Measurements from ENCODE around the gene BTBD16. TPM values are rescaled to one million over a fixed set of nuclear protein-coding genes. Genes with fewer than 3 reads are reported as not detected.

The BTBD16 gene
- total RNA-seq, 1 donor from 2014 or later, result not detected

DNA sequence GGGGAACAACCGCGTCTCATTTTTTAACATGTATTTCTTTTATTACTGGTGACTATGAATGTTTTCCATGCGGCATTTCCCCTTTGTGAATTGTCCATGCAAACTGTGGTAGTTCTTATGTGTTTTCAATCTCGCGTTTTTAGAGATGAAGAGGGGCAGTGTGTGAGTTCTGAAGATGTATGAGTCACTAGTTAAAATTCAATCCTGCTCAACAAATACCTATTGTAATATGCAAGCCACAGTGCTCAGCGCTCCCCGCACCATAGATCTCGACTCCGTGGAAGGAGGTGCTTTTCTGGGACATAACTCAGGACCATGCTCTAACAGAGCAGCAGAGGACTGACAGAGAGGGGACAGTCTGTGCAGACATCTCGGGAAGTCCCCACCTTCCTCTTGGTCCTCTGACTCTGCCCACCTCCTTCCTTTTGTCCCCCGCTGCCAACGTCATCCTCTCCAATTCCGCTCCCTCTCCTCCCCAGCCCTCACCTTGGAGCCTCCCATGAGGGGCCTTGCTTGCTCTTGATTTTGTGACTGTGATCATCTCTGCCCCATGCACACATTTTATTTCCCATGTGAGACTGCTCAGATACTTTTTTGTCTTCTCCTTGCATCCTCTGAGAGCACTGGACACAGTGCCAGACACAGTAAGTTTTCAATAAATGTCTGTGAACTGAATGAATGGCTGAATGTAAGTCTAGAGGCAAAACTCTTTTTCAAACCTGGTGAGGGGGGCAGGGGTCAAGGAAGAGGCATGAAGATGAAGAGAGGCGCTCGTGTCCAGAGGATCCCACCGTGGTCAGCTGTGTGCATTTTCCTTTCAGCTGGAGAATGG is 60.7 kb downstream of the BTBD16 start:
- Histone ChIP-seq H3K27me3 (no peaks in the 10 kb centered on the region), H3K9me3 (no peaks in the 10 kb centered on the region), H3K27ac (no peak overlapping the region), H3K4me3 (no peak overlapping the region), H3K36me3 (no peaks in the 10 kb centered on the region), H3K4me1 (no peaks in the 10 kb centered on the region)
- TF ChIP-seq, protein P1, sequence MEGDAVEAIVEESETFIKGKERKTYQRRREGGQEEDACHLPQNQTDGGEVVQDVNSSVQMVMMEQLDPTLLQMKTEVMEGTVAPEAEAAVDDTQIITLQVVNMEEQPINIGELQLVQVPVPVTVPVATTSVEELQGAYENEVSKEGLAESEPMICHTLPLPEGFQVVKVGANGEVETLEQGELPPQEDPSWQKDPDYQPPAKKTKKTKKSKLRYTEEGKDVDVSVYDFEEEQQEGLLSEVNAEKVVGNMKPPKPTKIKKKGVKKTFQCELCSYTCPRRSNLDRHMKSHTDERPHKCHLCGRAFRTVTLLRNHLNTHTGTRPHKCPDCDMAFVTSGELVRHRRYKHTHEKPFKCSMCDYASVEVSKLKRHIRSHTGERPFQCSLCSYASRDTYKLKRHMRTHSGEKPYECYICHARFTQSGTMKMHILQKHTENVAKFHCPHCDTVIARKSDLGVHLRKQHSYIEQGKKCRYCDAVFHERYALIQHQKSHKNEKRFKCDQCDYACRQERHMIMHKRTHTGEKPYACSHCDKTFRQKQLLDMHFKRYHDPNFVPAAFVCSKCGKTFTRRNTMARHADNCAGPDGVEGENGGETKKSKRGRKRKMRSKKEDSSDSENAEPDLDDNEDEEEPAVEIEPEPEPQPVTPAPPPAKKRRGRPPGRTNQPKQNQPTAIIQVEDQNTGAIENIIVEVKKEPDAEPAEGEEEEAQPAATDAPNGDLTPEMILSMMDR (IDR thresholded peaks at IDR 0.05), result no peak
- TF ChIP-seq POLR2AphosphoS5 (IDR thresholded peaks at IDR 0.05; ENCODE audit: insufficient read depth in 1 of 2, low read depth in 1 of 2) (no peak), POLR2A (IDR thresholded peaks at IDR 0.05) (no peak)
- intact Hi-C loops (cut with DNase I), result no loop called here
- no peak for DNase-seq (ENCODE audit: extremely low spot score in 2 of 2)

DNA sequence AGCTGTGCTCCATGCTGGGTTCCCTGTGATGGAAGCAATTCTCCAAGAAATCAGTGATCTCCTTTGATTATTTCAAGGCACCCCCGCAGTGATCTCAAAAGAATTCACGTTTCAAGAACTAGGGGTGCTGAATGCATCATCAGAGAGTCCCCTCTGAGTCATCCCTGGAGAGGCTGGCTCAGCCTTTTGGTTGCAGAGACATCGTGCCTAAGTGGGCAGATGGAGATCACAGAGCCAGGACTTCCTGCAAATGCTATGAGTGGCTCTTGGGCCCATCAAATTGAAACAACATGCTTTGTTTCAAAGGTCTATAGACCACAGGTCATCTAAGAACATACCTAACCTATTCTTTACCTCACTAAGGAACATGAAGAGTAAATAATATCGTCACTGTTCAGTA is 61.9 kb downstream of the BTBD16 start:
- Histone ChIP-seq H3K4me3 (no peak overlapping the region), H3K4me1 (peaks cover 2% of the 10 kb centered on the region), H3K27me3 (no peaks in the 10 kb centered on the region), H3K27ac (no peak overlapping the region), H3K36me3 (no peaks in the 10 kb centered on the region), H3K9me3 (no peaks in the 10 kb centered on the region)
- TF ChIP-seq, protein P1 (IDR thresholded peaks at IDR 0.05), result no peak
- TF ChIP-seq POLR2AphosphoS5 (IDR thresholded peaks at IDR 0.05; ENCODE audit: insufficient read depth in 1 of 2, low read depth in 1 of 2) (no peak), POLR2A (IDR thresholded peaks at IDR 0.05) (no peak)
- intact Hi-C loops (cut with DNase I), result no loop called here
- no peak for DNase-seq (ENCODE audit: extremely low spot score in 2 of 2)

DNA sequence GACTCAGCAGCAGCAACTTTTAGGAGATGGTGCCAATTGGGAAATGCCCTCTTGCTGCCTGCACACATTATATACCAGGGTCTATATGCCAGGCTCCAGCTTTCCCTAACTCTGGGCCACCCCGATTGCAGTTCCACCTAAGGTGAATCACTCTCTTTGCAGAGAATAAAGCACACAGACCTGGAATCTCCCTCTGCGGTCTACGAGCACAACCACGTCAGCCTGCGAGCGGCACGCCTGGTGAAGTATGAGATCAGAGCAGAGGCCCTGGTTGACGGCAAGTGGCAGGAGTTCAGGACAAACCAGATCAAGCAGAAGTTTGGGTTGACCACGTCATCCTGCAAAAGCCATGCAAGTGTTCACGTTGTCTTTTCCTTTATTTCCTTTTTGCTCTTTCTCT is 65.2 kb downstream of the BTBD16 start:
- TF ChIP-seq POLR2AphosphoS5 (IDR thresholded peaks at IDR 0.05; ENCODE audit: insufficient read depth in 1 of 2, low read depth in 1 of 2), result no peak
- TF ChIP-seq POLR2A (IDR thresholded peaks at IDR 0.05), result no peak
- TF ChIP-seq, protein P1 (IDR thresholded peaks at IDR 0.05), result no peak
- Histone ChIP-seq H3K4me1 (peaks cover 17% of the 10 kb centered on the region), H3K4me3 (no peak overlapping the region), H3K36me3 (no peaks in the 10 kb centered on the region), H3K27me3 (no peaks in the 10 kb centered on the region), H3K9me3 (no peaks in the 10 kb centered on the region), H3K27ac (no peak overlapping the region)
- intact Hi-C loops (cut with DNase I), result no loop called here
- DNase-seq (ENCODE audit: extremely low spot score in 2 of 2), result no peak

- Histone ChIP-seq H3K27me3 (no peaks in the 10 kb centered on the region), H3K27ac (no peak overlapping the region), H3K4me3 (no peak overlapping the region), H3K36me3 (no peaks in the 10 kb centered on the region), H3K4me1 (peaks cover 17% of the 10 kb centered on the region), H3K9me3 (no peaks in the 10 kb centered on the region)
- intact Hi-C loops (cut with DNase I), result no loop called here
- DNase-seq (ENCODE audit: extremely low spot score in 2 of 2), result no peak
- TF ChIP-seq POLR2A (IDR thresholded peaks at IDR 0.05) (no peak), POLR2AphosphoS5 (IDR thresholded peaks at IDR 0.05; ENCODE audit: insufficient read depth in 1 of 2, low read depth in 1 of 2) (no peak)
- TF ChIP-seq, protein P1 (IDR thresholded peaks at IDR 0.05), result no peak
Observed at GRCh38 chr10:122336961-122337360, 65.9 kb downstream of the BTBD16 start.
